ENCODE measurements around the gene RGS2.

RGS2 gene

DNA sequence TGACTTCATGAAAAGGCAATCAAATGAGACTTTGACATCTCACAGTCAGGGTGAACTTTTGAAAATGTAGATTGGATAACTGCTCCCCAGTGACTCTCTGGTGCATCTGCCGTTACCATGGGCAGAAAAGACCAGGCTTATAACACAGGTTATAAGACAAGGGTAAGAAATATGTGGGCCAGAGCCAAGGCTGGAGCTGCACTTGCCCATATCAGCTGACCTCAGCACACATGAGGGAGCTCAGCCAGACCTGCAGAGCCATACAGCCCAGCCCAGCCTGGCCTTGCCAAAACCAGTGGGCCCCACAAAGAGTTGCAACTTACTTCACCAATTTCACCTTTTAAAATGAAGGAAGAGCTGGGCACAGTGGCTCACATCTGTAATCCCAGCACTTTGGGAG lies 11.7 kb upstream of the RGS2 start:
- no peak for DNase-seq

DNA sequence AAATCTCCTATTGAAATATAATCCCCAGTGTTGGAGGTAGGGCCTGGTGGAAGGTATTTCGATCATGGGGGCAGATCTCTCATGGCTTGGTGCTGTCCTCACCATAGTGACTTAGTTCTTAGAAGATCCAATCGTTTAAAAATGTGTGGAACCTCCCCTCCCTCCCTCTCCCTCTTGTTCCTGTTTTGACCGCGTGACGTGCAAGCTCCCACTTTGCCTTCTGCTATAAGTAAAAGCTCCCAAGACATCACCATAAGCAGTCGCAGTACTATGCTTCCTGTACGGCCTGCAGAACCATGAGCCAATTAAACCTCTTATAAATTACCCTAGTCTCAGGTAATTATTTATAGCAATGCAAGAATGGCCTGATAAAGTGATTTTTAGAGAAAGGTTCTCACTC lies 10.9 kb upstream of the RGS2 start:
- no peak for DNase-seq

DNA sequence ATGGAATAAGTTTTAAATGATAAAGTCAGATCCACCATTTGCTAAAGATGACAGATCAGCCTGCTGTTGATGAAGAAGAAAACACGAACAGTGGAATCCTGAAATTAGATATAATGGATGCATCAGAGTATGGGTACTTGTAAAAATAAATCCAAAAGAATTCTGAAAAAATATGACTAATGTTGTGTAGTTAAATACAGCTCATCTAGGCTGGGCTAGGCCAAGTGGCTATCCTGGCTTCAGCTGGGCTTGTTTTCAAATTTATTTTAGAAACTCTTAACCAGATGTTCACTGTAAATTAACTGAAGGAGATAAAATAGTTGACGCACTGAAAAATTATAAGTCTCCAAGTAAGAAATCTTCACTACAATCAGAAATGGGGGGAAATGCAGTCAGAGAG lies 7.4 kb upstream of the RGS2 start:
- no peak for DNase-seq

DNA sequence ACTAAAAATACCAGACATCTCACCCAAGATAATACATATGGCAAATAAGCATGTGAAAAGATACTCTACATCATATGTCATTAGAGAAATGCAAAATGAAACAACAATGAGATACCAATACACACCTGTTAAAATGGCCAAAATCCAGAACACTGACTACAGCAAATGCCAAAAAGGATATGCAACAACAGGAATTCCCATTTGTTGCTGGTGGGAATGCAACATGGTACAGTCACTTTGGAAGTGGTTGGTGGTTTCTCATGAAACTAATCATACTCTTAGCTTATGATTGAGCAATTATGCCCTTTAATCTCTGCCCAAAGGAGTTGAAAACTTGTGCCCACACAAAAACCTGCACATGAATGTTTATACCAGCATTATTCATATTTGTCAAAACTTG lies 6.4 kb upstream of the RGS2 start:
- DNase-seq = no peak

DNA sequence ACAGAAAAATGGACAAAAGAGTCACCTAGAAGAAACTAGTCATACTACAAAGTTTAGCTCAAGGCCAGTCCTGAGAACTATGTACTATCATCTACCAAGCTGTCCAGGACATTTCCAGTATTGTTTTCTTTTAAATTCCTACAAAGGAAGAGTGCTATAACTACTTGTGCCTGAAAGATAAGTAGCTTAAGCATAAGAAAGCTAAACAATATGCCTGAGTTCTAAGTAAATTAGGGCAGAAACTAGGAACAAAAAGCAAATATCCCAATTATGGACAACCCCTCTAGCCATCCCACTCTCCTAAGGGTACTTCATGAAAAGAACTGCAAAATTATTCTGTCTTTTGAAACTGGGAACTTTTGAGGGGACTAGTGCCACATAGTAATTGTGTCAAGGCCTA lies 5.3 kb upstream of the RGS2 start:
- DNase-seq = no peak

DNA sequence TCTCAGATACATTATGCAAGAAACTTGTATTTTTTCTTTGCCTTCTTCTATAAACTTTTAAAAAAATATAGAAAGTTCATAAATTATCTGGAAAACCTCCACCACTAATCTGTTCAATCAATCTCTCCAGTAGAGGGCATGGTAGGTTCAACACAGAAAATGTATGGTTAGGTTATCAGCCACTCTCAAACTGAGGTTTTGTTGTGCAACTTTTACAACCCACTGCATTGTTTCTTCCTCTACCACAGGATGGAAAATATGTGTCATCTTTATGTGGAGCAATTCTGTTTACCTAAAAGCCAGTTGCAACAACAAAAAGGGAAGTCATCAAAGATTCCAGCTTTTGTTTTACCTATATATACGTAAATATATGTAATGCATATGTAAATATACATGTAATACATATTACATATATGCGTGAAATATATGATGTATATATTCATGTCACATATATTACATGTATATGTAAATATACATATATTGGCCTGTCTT lies 3.0 kb upstream of the RGS2 start:
- no peak for DNase-seq

DNA sequence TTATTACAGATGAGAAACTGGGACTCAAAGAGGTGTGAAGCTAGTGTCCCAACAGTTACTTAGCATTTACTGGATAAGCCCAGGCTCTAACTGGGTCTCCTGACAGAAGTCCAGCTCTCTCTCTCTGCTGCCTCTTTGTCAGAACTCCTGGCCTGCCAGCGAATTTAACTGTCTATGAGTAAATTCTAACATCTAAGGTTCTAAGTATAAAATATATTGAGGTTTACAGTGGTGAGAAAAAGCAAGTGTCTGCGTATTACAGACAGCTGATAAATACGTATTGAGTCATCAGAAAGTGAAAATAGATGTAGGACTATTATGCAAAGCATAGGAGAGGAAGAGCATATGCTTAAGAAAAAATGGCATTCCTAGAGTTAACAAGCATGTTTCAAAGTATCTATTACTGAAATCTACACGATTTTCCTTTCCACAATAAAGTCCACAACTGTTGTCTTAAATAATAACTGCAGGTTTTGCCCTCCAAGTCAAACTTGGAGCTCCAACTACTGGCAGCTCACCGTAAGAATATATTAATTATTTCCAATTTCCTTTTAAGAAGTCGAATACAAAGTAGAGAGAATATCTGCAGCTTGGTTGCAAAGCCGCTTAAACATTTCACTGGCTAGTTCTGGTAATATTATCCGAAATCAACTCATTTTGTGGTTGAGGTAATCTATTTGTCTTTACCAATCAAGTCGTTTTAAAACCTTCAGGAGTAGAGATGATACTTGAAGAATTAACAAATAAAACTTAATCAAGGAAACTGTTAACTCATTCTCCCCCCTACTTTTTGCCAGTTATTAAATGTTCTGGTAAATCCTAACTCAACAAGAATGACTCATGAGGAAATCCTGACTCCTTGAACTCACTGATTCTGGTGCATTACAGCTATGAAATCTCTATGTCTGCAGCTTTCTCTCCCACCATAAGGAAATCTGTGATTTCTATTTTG lies 1.4 kb upstream of the RGS2 start:
- no peak for DNase-seq

DNA sequence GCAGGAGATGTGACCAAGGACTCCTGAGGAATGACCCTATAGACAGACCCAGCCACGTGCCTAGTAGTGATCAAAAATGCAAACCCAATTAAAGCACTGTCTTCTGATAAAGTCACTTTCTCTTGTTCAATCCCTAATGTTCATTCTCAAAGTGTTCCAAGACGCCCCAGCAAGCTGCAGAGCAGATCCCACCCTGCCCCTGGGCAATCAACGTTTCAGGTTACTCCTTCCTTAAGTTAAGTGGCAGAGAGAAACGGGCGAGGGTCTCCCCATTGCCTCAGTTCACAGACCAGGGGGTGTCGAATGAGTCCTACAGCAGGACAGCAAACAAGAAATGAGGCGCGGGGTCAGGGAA lies 699 bp upstream of the RGS2 start:
- DNase-seq = no peak

DNA sequence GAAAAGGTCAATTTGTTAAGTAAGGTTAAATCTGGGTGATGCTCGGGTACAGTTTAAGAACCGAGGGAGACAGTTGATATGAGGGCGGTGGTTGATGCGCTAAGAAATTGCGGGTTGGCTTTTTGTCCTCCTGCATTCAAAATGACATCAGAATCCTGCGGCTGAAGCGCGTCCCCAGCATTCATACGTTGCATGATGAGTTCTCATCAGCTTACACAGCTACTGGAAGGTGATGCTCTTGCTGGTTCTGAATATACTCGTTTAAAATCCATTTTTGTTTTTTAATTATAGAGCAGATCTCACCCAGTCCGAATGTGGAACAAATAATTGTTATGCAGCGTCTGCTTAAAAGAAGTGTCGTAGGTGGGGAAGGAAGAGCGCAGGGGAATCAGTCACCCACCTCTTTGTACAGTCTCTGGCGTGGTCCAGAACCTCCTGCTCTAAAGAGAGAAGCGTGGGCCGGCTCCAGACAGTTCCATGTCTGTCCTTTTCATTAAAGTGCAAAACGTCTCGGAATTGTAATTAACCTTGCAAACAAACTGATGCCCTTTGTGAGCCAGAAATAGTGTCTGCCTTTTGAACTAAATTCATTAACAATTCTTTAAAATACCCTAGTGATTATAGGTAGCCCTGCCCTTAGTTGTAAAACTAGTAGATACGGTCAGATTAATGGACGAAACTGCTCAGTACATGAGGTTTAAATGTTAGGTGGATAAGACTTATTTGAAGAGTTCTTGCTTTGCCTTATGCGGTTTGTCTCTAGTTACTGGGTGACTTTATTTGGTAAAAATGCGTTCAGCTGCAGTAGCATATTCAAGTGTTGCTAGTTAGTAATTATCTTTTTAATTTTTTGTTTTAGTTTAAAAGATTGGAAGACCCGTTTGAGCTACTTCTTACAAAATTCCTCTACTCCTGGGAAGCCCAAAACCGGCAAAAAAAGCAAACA lies 741 bp downstream of the RGS2 start:
- no peak for DNase-seq

DNA sequence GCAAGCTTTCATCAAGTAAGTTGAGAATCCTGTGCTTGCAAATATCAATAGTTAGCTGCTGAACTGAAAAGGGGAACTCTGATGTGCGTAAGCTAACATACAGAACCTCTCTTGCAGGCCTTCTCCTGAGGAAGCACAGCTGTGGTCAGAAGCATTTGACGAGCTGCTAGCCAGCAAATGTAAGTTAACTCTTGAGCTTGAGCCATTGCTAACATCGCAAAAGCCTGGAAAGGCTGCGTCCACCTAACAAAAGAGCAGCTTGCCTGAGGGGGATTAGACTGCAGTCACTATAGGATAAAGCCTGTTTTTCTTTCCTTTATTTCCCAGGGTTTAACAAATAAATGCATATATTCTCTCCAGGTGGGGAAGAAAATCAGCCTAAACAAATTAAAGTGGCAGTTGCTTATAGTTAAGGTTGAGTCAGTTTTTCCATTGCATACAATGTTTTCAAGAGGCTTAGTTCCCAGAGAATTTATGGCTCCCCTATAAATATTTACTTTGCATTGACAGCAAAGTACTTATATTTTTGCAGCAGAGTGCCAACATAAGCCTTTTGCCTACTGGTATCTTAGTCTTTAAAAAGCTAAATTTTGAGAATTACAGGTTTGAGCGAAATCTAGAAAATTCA lies 1.5 kb downstream of the RGS2 start:
- no peak for DNase-seq

DNA sequence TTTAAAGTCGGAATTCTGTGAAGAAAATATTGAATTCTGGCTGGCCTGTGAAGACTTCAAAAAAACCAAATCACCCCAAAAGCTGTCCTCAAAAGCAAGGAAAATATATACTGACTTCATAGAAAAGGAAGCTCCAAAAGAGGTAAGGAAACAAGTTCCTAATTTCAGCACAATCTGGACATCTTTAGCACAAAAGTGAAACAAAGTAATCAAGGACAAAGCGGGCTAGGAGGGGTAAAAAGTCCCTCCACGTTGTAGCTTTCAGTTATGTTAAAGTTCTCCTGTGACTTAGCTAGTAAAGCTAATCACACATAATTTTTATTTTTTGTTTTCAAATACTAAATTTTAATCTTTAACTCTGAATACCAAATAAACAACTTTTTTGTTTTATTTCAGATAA lies 2.2 kb downstream of the RGS2 start:
- no peak for DNase-seq

DNA sequence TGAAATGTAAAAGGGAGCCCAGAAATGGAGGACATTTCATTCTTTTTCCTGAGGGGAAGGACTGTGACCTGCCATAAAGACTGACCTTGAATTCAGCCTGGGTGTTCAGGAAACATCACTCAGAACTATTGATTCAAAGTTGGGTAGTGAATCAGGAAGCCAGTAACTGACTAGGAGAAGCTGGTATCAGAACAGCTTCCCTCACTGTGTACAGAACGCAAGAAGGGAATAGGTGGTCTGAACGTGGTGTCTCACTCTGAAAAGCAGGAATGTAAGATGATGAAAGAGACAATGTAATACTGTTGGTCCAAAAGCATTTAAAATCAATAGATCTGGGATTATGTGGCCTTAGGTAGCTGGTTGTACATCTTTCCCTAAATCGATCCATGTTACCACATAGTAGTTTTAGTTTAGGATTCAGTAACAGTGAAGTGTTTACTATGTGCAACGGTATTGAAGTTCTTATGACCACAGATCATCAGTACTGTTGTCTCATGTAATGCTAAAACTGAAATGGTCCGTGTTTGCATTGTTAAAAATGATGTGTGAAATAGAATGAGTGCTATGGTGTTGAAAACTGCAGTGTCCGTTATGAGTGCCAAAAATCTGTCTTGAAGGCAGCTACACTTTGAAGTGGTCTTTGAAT lies 2.9 kb downstream of the RGS2 start:
- no peak for DNase-seq

DNA sequence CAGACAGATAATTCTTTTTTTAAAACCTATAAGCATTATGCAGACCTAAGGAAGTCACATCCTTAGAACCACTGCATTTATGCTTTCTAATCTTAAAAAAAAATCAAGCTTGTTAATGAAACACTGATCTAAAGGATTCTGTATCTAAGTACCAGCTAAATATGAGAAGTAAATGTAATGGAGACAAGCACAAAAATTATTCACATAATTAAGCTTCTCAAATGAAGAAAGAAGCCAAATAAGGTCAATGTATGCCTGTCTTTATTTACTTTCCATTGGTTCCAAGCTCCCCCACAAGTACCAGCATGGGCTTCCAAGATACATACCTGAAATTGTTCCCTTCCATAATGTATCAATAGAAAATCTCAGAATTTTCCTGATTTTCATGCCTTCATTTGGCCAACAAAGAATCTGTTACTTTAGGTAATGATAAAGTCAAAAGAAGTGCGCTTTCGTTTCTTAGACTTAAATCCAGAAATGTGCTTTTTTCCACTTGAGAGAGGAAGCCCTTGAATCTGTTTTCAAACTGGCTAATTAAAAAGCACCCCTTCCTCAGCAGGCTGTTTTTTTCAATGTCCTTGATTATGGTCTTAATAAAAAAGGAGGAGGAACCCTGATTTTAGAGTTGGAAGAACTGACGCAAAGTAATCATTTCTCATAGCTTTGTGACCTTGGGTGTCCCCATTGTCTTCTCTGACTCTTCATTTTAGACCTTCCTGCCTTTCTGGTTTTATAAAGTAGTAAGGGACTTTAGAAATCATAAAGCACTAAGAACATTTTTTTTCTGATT lies 3.8 kb downstream of the RGS2 start:
- no peak for DNase-seq

DNA sequence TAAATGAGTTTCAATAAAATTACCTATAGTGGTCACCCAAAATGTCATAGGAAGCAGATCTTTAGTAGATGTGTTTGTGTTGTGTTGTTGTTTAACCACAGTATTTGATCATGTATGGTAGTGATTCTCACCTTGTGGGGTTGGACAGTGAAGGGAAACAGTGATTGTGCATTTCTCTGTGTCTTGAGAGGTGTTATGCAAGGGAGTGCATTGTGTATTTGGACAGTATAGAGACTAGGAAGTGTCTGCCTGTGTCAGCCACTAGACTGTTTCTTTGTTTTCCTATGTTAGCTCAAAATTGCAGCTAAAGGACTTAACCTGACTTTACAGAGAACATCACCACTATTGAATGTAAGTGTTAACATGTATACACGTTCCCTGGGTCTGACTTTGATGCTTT lies 6.0 kb downstream of the RGS2 start:
- no peak for DNase-seq

DNA sequence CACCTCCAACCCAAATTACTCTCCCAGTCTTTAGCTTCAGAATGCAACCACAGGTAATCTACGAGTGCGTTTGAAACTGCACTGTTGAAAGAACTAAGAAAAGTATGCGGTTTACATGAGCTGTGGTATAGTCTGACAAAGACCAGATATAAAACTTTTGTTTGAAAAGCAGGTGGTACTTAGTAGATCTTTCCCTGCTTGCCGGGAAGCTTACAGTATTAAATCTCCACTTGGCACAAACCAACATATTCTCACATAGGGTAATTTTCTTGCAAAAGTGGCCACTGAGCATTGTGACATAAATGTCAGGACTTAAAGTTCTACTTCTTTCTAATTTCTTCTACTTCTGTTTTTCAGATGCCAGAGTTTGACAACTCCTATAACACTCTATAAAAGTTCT lies 8.4 kb downstream of the RGS2 start:
- no peak for DNase-seq

DNA sequence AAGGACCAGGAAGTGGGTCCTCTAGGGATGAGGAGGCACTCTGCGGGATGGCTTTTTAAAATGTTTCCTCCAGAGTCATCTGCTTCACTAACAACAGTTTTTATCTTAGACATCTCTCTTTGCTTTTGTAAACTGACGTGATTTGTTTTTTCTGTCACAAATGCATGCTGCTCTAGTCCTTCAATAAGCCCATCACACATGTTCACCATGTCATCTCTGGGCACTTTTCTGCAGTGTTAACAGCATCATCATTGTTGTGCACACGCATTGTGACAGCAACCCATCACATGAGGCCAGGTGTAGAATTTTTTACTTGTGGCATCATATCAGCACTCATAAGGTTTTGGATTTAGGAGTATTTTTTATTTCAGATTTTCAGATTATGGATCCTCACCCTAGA lies 12.5 kb downstream of the RGS2 start:
- DNase-seq = no peak

DNA sequence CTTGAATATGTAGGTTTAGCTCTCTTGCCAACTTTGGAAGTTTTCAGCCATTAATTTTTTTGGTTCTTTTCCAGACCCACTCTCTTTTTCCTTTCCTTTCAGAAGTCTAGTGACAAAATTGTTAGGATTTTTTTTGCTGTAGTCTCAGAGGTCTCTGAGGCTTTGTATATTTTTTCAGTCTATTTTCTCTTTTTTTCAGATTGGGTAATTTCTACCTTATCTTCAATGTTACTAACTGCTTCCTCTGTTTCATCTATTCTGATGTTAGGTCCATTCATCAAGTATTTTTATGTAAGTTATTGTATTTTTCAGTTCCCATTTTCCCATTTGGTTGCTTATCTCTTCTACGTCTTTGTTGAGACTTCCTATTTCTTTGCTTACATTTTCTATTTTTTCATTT lies 15.7 kb downstream of the RGS2 start:
- no peak for DNase-seq

DNA sequence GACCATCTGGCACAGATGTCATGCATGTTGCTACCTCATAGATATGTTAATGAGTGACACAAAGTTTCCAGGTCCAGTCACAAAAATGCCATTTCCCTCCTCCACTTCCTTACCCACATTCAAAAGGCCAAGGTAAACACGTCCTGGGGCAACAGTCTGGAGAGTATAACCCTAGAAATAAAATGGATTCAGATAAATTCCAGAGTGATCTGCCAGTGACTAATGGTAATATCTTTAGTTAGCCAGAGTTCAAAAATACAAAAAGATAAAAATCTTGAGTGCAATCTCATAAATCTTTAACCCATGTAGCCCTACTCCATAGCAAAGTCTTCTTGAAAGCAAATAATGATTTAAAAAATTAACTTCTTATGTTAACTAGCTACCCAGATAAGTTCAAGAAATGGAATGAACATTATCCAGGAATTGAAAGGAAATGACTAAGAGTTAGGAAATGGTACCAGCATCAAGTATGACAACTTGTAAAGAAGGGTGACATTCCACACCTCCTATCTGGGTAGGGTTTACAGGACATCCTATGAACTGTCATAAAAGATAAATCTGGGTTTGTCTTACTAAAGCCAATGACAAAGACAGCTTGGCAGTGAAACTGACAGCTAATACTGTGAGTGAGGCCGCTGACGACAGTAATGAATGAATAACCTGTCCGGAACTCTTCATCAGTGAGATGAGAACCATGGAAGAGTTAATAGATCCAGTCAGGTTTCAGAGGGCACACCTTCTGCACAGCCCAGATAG lies 18.1 kb downstream of the RGS2 start:
- no peak for DNase-seq

DNA sequence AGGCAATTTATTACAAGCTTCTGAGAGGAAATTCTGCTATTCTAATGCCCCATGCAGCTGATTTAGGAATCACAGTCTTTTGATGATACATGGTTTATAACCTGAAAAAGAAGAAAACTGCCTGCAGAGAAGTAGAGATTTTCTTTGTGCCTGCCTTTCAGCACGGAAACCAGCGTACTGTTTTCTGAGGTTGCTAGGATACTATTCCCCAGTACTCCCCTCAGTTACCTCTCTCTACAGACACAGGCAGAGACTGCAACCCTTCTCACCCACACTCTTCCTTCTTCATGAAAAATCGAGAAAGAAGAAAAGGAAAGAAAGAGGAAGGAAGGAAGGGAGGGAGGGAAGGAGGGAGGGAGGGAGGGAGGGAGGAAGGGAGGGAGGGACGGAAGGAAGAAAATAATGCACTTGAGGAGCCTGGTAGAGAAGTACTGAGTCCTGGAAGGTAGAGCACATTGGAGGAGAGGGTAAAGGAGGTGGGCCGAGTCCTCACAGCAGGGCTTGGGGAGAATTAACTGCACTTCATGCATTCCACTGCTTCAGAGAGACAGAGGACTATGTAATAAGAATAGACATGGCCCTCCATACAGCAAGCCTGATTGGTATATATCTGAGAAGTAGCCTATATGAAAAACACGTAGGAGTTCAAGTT lies 21.9 kb downstream of the RGS2 start:
- no peak for DNase-seq

DNA sequence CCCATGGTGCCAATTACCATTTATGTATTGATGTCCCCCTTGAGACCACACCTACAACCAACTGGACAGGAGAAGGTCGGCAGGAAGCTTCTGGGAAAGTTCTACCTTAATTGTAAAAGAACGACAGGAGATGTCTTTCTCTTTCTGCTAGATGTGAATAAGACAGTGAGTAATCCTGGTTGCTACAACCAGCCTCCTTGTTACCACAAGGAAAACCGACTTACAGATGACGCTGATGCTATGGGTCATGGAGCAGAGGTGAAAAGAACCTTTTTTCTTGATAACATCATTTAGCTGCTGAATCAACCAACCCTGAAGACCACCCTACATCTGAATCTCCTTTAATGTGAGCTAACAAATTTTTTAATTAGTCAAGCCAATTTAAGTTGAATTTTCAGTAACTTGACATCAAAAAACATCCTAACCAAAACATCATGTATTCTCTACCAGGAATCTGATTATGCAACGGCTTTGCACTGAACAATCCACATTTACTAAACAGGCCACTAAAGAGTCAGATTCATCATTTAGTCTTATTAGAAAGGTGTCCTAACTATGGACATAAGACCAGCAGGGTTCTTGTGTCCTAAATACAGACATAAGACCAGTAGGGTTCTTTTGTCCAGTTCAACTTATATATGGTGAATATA lies 23.0 kb downstream of the RGS2 start:
- no peak for DNase-seq
